Thyroid gland (tissue), 4 donors: Measurements from ENCODE around the gene SCGB3A1. TPM values are rescaled to one million over a fixed set of nuclear protein-coding genes. Genes with fewer than 3 reads are reported as not detected.

Source experiments
- DNase-seq, 2 donors: peaks; one replicate each; pipeline ENCODE4 v3.0.0-alpha.2; 2019
- H3K27ac ChIP-seq, 3 donors: fragments of 200-600 bp; sonication (generic); 1 replicate in 2 of 3; 2 replicates in 1 of 3; pipeline ENCODE4 v1.5.1; 2016 to 2019; ENCODE audit warnings: mild to moderate bottlenecking in 1 of 3, moderate library complexity in 1 of 3
- H3K27me3 ChIP-seq: fragments of 200-600 bp; sonication (generic); one replicate; pipeline ENCODE4 v1.5.1; 2019
- H3K36me3 ChIP-seq, 2 donors: fragments of 200-600 bp; sonication (generic); one replicate each; pipeline ENCODE4 v1.5.1; 2016 to 2019
- H3K4me1 ChIP-seq, 2 donors: fragments of 200-600 bp; sonication (generic); one replicate each; pipeline ENCODE4 v1.5.1; 2017 to 2019
- H3K4me3 ChIP-seq, 3 donors: fragments of 200-600 bp; sonication (generic); replicated peaks in 1 of 3; 1 replicate in 2 of 3; 2 replicates in 1 of 3; pipeline ENCODE4 v1.5.1; 2016; ENCODE audit warnings: mild to moderate bottlenecking in 1 of 3
- H3K9me3 ChIP-seq: fragments of 200-600 bp; sonication (generic); one replicate; pipeline ENCODE4 v1.5.1; 2017
- CTCF ChIP-seq, 6 experiments: fragments of 200-600 bp in 3 of 6; fragments of 450-650 bp in 3 of 6; sonication (generic) in 3 of 6; IDR thresholded peaks; one replicate each; pipeline ENCODE4 v1.5.1; 2016 to 2019; ENCODE audit warnings: antibody characterized with exemption in 6 of 6, mild to moderate bottlenecking in 2 of 6, inconsistent platforms in 1 of 6, moderate library complexity in 1 of 6
- POLR2A ChIP-seq, 2 donors: fragments of 450-650 bp; IDR thresholded peaks; one replicate each; pipeline ENCODE4 v1.6.1; 2017; ENCODE audit warnings: antibody characterized with exemption in 2 of 2, mild to moderate bottlenecking in 2 of 2, moderate library complexity in 1 of 2
- WGBS, 2 donors: methylation state at CpG; one replicate each; pipeline ENCODE4 v1.1.5; 2017; 5-methylcytosine and 5-hydroxymethylcytosine counted together
- intact Hi-C: fragments of 100-400 bp; cut with DNase I; formaldehyde crosslinking; loops from one replicate; pipeline ENCODE4 v1.15.1; 2023
- total RNA-seq, 4 donors: library from RNA; depleted of rRNA; stranded (reverse); fragments of >200 nt; gene quantifications; one replicate each; pipeline ENCODE4 v1.2.3, GENCODE V29; 2016

SCGB3A1 gene
- total RNA-seq, 4 donors from 2014 or later = 1.0 to 8.1 (median 3.5) TPM; not detected in 1

GRCh38 chr5:180622910-180623309 lies 31.6 kb upstream of the SCGB3A1 start:
- 87 to 97% methylated on average over 3 to 4 of the region's 6 CpGs for WGBS, 2 donors
- H3K36me3 ChIP-seq = no peaks in the 10 kb centered on the region
- no peaks in the 10 kb centered on the region for H3K9me3 ChIP-seq
- TF ChIP-seq CTCF (IDR thresholded peaks at IDR 0.05) = no peak
- no peak for TF ChIP-seq POLR2A (IDR thresholded peaks at IDR 0.05)
- H3K27me3 ChIP-seq = no peaks in the 10 kb centered on the region
- no peak overlapping the region for H3K4me3 ChIP-seq
- intact Hi-C loops = no loop called here
- H3K27ac ChIP-seq = no peak overlapping the region
- no peak for DNase-seq
- peaks cover 0 to 6% of the 10 kb centered on the region in 2 donors for H3K4me1 ChIP-seq

DNA sequence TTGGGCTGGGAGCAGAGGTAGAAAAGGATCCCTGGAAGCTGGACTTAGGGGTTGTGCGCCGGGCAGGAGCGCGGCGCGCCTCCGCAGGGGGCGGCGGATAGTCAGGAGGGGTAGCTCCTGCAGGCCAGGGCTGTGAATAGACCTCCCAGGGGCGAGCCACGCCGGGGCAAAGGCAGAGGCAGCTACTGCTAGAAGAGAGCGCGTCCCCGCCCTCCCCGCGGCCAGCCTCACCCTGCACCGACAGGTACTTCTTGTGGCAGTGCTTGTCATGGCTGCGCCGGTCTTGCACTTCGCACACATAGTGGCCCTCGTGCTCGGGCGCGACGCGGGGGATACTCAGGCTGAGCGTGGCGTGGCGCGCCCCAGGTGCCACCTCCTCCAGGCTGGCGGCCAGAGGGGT lies 30.0 kb upstream of the SCGB3A1 start:
- no peak for DNase-seq
- Histone ChIP-seq H3K4me3 (no peak overlapping the region), H3K4me1 (peaks cover 0 to 6% of the 10 kb centered on the region in 2 donors), H3K27me3 (no peaks in the 10 kb centered on the region), H3K27ac (no peak overlapping the region), H3K9me3 (no peaks in the 10 kb centered on the region), H3K36me3 (peaks cover 0 to under 1% of the 10 kb centered on the region in 2 donors)
- intact Hi-C loops = no loop called here
- TF ChIP-seq CTCF (IDR thresholded peaks at IDR 0.05) (no peak), POLR2A (IDR thresholded peaks at IDR 0.05) (no peak)
- 77 to 90% methylated on average over 20 to 32 of the region's 32 CpGs for WGBS, 2 donors

DNA sequence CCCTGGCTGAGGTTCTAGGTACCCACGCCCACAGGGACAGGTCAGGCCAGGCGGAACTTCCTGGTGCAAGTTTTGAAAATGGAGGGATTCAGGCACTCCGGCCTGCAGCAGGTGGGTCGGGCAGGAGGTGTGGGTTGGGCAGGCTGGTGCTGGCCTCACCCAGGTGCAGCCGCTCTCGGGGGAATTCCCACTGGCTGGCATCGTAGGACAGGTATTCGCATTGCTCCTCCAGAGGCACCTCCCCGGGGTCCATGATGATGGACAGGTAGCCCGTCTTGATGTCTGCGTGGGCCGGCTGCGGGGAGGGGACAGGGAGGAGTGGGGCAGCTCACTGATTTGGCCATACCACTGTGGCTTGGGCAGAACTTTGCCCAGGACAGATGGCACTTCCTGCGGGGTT lies 28.7 kb upstream of the SCGB3A1 start:
- H3K9me3 ChIP-seq = no peaks in the 10 kb centered on the region
- no peaks in the 10 kb centered on the region for H3K27me3 ChIP-seq
- intact Hi-C loops = no loop called here
- no peak for DNase-seq
- no peak overlapping the region for H3K4me3 ChIP-seq
- TF ChIP-seq POLR2A (IDR thresholded peaks at IDR 0.05) (no peak), CTCF (IDR thresholded peaks at IDR 0.05) (no peak)
- WGBS, 2 donors = 93 to 100% methylated on average over 10 to 14 of the region's 14 CpGs
- H3K27ac ChIP-seq = no peak overlapping the region
- peaks cover 0 to 3% of the 10 kb centered on the region in 2 donors for H3K36me3 ChIP-seq
- H3K4me1 ChIP-seq = peaks cover 0 to 6% of the 10 kb centered on the region in 2 donors

GRCh38 chr5:180619563-180619915 lies 28.2 kb upstream of the SCGB3A1 start:
- Histone ChIP-seq H3K27ac (no peak overlapping the region), H3K36me3 (peaks cover 0 to 3% of the 10 kb centered on the region in 2 donors), H3K9me3 (no peaks in the 10 kb centered on the region), H3K4me1 (peaks cover 0 to 6% of the 10 kb centered on the region in 2 donors), H3K4me3 (no peak overlapping the region), H3K27me3 (no peaks in the 10 kb centered on the region)
- TF ChIP-seq POLR2A (IDR thresholded peaks at IDR 0.05) (no peak), CTCF (IDR thresholded peaks at IDR 0.05) (no peak)
- 82 to 92% methylated on average over 14 to 21 of the region's 22 CpGs for WGBS, 2 donors
- intact Hi-C loops = no loop called here
- DNase-seq = no peak

- intact Hi-C loops = no loop called here
- no peaks in the 10 kb centered on the region for H3K9me3 ChIP-seq
- H3K36me3 ChIP-seq = peaks cover 0 to 3% of the 10 kb centered on the region in 2 donors
- peak overlapping the region in 1 of 3 donors; percentile 23 for H3K4me3 ChIP-seq
- WGBS, 2 donors = 52 to 67% methylated on average over 6 to 15 of the region's 90 CpGs
- H3K27me3 ChIP-seq = no peaks in the 10 kb centered on the region
- no peak for TF ChIP-seq POLR2A (IDR thresholded peaks at IDR 0.05)
- peak in 3 of 6 experiments; percentile 3 to 37 (median 30) for TF ChIP-seq CTCF (IDR thresholded peaks at IDR 0.05)
- H3K27ac ChIP-seq = no peak overlapping the region
- DNase-seq = peak in 1 of 2 donors; percentile 27
- peaks cover 0 to 6% of the 10 kb centered on the region in 2 donors for H3K4me1 ChIP-seq
These were observed 27.7 kb upstream of the SCGB3A1 start for GRCh38 chr5:180618829-180619562.
